ENCODE results near the gene THSD7B. TPM values are rescaled to one million over a fixed set of nuclear protein-coding genes. Genes with fewer than 3 reads are reported as not detected.
"Not testable (repeated sequence)": the region's sequence is repeated elsewhere in the genome, so short reads cannot be mapped to it uniquely, and the experiment has no call there.

Gene THSD7B, protein sequence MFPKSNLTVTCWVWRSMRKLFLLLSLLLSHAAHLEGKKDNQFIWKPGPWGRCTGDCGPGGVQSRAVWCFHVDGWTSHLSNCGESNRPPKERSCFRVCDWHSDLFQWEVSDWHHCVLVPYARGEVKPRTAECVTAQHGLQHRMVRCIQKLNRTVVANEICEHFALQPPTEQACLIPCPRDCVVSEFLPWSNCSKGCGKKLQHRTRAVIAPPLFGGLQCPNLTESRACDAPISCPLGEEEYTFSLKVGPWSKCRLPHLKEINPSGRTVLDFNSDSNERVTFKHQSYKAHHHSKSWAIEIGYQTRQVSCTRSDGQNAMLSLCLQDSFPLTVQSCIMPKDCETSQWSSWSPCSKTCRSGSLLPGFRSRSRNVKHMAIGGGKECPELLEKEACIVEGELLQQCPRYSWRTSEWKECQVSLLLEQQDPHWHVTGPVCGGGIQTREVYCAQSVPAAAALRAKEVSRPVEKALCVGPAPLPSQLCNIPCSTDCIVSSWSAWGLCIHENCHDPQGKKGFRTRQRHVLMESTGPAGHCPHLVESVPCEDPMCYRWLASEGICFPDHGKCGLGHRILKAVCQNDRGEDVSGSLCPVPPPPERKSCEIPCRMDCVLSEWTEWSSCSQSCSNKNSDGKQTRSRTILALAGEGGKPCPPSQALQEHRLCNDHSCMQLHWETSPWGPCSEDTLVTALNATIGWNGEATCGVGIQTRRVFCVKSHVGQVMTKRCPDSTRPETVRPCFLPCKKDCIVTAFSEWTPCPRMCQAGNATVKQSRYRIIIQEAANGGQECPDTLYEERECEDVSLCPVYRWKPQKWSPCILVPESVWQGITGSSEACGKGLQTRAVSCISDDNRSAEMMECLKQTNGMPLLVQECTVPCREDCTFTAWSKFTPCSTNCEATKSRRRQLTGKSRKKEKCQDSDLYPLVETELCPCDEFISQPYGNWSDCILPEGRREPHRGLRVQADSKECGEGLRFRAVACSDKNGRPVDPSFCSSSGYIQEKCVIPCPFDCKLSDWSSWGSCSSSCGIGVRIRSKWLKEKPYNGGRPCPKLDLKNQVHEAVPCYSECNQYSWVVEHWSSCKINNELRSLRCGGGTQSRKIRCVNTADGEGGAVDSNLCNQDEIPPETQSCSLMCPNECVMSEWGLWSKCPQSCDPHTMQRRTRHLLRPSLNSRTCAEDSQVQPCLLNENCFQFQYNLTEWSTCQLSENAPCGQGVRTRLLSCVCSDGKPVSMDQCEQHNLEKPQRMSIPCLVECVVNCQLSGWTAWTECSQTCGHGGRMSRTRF (N-terminal part only)
- not detected for total RNA-seq

DNA sequence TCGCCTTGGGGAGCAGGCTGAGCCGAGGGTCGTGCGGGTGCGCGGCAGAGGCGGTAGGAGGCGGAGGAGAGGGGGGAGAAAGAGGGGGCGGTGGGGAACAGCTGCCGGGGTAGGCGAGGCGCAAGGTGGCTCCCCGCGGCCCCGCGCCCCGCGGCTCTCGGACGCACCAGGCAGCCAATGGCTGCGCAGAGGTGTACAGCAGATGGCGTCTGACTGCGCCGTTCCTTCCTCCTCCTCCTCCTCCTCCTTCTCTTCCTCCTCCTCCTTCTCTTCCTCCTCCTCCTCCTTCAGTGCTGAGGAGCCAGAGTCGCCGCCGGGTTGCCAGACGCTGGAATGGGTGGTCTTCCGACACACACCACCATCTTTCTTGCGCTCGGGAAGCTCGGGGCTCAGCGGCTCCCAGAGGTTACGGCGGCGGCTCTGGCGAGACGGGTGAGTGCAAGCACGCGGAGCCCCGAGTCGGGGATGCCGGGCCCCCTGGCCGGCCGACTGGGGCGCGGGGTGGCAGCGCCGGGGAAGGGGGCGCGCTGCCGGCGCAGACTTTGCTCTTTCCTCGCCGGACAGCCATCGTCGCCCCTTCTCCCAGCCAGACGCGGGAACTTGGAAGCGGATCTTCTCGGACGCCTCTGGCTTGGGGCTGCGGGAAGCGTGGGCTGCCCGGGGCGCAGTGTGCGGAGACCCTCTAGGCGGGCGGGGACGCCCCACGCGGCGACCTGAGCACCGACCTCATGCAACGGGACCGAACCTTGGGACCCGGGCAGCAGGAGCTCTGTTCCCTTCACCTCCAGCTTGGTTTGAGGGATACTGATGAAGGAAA lies at the start of gene THSD7B:
THSD7B (plus strand) TSS at position 290 of the 817 bp plus-strand sequence. CDS start 116,634 bp downstream, outside the sequence.
- Mint-ChIP-seq H3K36me3 (ENCODE audit: insufficient read depth) (no peaks in the 10 kb centered on the region), H3K9me3 (no peaks in the 10 kb centered on the region), H3K4me1 (ENCODE audit: low read depth) (no peaks in the 10 kb centered on the region), H3K27me3 (ENCODE audit: low read depth) (peaks cover 53% of the 10 kb centered on the region), H3K4me3 (peak within 1 kb of the TSS; percentile 35)
- DNase-seq (no peak), ATAC-seq (peak in 1 of 2 donors; percentile 28)

DNA sequence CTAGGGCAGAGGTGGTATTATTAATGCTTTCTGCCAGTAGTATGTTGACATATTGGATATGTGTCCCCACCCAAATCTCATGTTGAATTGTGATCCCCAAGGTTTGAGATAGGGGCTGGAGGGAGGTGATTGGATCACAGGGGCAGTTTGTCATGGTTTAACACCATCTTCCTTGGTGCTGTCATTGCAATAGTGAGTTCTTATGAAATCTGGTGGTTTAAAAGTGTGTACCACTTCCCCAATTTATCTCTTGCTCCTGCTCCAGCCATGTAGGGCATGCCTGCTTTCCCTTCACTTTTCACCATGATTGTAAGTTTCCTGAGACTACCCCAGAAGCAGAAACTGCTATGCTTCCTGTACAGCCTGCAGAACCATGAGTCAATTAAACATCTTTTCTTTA lies 47.1 kb upstream of the THSD7B start:
- ATAC-seq, result no peak
- H3K4me1 Mint-ChIP-seq (ENCODE audit: low read depth), result no peaks in the 10 kb centered on the region
- DNase-seq, result no peak
- no peaks in the 10 kb centered on the region for H3K27me3 Mint-ChIP-seq (ENCODE audit: low read depth)
- H3K9me3 Mint-ChIP-seq, result no peaks in the 10 kb centered on the region
- peaks cover under 1% of the 10 kb centered on the region for H3K36me3 Mint-ChIP-seq (ENCODE audit: insufficient read depth)
- no peak overlapping the region for H3K4me3 Mint-ChIP-seq

DNA sequence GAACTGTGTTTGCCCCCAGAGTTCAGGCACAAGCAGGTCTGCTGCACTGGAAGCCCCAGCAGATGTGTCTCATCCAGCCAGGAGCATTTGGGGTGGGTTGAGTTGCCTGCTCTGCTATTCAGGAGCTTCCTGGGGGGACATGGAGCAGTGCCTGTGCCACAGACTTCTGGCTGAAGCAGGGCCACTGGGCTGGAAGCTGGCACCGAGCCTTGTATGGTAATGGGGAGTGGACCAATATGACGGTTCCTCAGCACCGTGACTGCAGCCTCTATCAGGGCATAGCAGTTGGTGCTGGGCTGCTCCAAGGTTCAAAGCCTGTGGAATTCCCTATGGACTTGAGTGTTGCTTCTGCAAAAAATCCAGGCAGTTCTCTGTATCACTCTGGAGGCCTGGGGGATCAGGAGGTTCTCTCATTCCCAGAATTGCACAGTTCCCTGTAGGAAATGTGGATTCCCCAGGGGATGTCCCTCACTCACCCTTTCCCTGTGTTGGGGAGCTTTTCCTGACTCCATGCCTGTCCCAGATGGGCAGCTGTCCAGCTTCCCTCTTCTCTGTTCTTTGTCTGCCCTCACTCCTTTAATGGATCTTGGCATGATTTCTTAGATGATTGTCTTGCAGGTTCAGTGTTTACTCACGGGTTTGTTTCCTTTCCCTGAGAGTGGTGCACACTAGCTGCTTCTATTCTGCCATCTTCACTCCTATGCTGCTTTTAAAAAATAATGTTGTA lies 37.2 kb upstream of the THSD7B start:
- H3K27me3 Mint-ChIP-seq (ENCODE audit: low read depth), result peaks cover 9% of the 10 kb centered on the region

DNA sequence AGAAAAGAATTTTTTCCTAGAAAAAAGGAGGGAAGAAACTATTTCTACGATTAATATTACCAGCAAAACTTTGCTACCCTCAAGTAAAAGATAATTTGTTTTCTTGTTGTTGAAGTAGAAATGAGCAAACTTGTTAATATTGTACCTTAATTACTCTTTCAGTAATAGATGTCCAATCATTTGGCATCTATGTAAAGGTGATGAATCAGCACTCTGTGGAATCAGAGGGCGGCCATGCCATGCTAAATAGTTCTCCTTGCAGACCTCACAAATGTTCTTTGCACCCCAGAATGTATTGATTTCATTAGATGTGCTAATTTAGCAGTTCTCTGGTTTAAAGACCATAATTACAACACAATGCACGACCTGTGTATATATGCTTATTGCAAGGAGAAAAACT lies 29.1 kb upstream of the THSD7B start:
- ATAC-seq (no peak), DNase-seq (no peak)
- Mint-ChIP-seq H3K27me3 (ENCODE audit: low read depth) (peaks cover 13% of the 10 kb centered on the region), H3K9me3 (no peaks in the 10 kb centered on the region), H3K4me3 (no peak overlapping the region), H3K36me3 (ENCODE audit: insufficient read depth) (no peaks in the 10 kb centered on the region), H3K4me1 (ENCODE audit: low read depth) (no peaks in the 10 kb centered on the region)

More for the DNA sequence above, 37.2 kb upstream of the THSD7B start:
- no peak for ATAC-seq
- H3K4me1 Mint-ChIP-seq (ENCODE audit: low read depth), result no peaks in the 10 kb centered on the region
- no peak overlapping the region for H3K4me3 Mint-ChIP-seq
- no peaks in the 10 kb centered on the region for H3K36me3 Mint-ChIP-seq (ENCODE audit: insufficient read depth)
- no peak for DNase-seq
- H3K9me3 Mint-ChIP-seq, result no peaks in the 10 kb centered on the region

DNA sequence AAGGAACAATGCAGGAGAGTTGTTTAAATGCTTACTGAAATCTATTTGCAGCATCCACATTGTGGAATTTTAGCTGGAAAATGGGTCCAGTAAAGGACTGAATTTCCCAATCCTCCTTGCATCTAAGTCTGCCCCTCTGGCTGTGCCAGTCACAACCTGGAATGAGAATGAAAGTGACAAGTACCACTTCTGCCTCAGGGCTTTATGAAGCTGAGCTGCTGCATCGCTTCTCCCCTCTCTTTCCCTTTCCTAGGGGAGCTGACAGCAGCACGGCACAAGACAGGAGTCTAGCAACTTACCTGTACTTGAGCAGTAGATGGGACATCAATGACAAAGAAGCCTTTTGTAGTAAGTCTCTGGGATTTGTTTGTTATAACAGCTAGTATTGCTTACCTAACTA lies 27.3 kb upstream of the THSD7B start:
- peaks cover 10% of the 10 kb centered on the region for H3K27me3 Mint-ChIP-seq (ENCODE audit: low read depth)
- ATAC-seq (no peak), DNase-seq (no peak)
- no peaks in the 10 kb centered on the region for H3K36me3 Mint-ChIP-seq (ENCODE audit: insufficient read depth)
- no peak overlapping the region for H3K4me3 Mint-ChIP-seq
- no peaks in the 10 kb centered on the region for H3K4me1 Mint-ChIP-seq (ENCODE audit: low read depth)
- no peaks in the 10 kb centered on the region for H3K9me3 Mint-ChIP-seq

DNA sequence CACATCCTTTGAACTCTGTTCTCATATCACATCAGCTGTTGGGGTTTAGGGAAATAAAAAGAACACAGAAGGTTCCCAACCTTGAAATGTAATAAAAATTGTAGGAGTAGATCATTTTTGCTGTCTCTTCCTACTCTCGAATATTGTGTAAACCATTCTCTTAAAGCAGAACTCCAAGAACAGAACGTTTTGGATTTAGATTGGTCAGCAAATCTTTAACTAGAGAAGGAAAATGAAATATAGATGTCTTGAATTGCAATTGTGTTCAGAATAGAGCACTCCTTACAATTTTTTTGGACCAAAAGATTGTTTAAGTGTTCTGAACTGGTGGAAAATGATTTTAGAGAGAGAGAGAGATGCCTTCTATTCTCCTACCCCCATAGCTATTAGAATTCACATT lies 23.9 kb upstream of the THSD7B start:
- no peaks in the 10 kb centered on the region for H3K4me1 Mint-ChIP-seq (ENCODE audit: low read depth)
- no peaks in the 10 kb centered on the region for H3K9me3 Mint-ChIP-seq
- no peak overlapping the region for H3K4me3 Mint-ChIP-seq
- ATAC-seq, result no peak
- H3K27me3 Mint-ChIP-seq (ENCODE audit: low read depth), result peaks cover 13% of the 10 kb centered on the region
- DNase-seq, result no peak
- no peaks in the 10 kb centered on the region for H3K36me3 Mint-ChIP-seq (ENCODE audit: insufficient read depth)

DNA sequence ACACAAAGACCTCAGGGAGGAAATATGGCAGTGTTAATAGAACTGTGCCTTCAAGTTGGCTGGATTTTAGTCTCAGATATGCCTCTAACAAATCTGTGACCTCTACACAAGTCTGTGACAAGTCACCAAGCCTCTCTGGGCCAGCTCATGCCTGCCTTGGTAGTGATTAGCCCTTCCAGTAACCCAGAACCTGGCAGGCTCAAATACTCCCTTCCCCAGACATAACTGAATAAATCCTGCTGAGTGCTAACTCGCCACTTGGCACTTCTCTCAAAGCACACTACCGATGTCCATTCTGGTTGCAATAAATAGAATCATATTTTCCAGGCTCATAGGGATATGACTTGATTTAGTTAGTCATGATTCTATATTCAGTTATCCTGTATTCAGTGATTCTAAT lies 15.3 kb upstream of the THSD7B start:
- H3K36me3 Mint-ChIP-seq (ENCODE audit: insufficient read depth), result no peaks in the 10 kb centered on the region
- no peak overlapping the region for H3K4me3 Mint-ChIP-seq
- H3K27me3 Mint-ChIP-seq (ENCODE audit: low read depth), result peaks cover 3% of the 10 kb centered on the region
- ATAC-seq (no peak), DNase-seq (no peak)
- no peaks in the 10 kb centered on the region for H3K4me1 Mint-ChIP-seq (ENCODE audit: low read depth)
- no peaks in the 10 kb centered on the region for H3K9me3 Mint-ChIP-seq

DNA sequence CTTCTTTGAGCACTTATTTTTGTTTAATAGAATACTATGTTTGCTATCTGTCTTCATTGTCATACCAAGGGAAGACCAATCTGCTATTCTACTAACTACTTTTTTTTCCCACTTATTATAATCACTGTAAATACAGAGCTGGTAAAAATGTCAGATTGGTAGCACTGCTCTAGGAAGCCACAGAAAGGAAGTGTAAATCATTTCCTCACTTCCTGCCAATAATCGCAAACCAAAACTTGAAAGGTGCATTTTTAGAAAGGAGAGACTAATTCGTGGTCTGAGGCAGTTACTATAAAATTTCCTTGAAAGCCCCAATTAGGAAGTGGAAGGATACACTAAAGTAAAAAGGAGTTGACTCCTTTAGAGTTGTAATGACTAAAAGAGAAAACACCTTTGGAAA lies 13.9 kb upstream of the THSD7B start:
- Mint-ChIP-seq H3K4me1 (ENCODE audit: low read depth) (no peaks in the 10 kb centered on the region), H3K9me3 (peaks cover 6% of the 10 kb centered on the region), H3K36me3 (ENCODE audit: insufficient read depth) (no peaks in the 10 kb centered on the region), H3K4me3 (no peak overlapping the region), H3K27me3 (ENCODE audit: low read depth) (peaks cover 6% of the 10 kb centered on the region)
- ATAC-seq (no peak), DNase-seq (no peak)

DNA sequence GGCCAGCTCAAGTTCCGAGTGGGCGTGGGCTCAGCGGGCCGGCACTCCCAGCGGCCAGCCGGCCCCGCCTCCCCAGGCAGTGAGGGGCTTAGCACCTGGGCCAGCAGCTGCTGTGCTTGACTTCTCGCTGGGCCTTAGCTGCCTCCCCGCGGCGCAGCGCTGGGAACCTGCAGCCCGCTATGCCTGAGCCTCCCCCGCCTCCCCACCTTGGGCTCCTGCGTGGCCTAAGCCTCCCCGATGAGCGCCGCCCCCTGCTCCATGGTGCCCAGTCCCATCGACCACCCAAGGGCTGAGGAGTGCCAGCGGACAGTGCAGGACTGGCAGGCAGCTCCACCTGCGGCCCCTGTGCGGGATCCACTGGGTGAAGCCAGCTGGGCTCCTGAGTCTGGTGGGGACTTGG lies 6.8 kb upstream of the THSD7B start:
- not testable (repeated sequence) for DNase-seq; H3K4me1 Mint-ChIP-seq (ENCODE audit: low read depth); H3K36me3 Mint-ChIP-seq (ENCODE audit: insufficient read depth); H3K4me3 Mint-ChIP-seq; ATAC-seq
- peaks cover 15% of the 10 kb centered on the region for H3K27me3 Mint-ChIP-seq (ENCODE audit: low read depth)
- H3K9me3 Mint-ChIP-seq, result peaks cover 14% of the 10 kb centered on the region

DNA sequence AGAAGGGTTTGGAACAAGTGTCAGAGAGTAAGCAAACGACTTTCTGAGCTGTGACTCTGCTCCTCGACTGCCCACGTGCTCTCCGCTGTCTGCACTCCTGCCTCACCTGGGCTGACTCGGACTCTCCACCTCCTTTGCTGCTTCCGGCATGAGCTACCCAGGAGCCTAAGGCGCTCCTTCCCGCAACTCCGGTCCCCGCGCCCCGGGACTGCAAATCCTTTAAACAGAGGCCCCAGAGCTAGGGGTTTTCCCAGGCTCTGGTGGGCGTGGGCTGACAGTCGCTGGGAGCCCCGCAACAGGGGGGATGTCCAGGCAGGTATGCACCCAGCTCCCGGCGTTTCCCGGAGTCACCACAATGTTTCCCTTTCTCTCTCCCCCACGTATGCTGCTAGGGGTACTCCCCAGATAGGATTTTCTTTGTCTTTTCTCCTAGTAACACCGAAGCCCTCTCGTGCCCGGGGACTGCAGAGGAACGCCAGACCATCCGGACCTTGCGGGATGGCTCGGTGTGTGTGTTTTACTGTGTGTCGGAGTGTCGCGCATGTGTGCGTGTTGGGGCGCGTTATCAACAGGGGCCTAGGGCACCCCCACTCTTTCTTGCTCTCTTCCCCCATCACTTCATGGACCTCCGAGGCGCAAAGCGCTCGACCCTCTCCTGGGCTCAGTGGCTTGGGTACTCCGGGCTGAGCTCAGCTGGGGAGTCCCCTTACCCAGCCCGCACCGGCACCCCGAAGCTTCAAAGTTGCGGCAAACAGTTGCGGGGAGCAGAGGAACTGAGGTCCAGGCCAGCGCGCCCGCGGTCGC lies 691 bp upstream of the THSD7B start:
- no peaks in the 10 kb centered on the region for H3K4me1 Mint-ChIP-seq (ENCODE audit: low read depth)
- DNase-seq (no peak), ATAC-seq (peak in 1 of 2 donors; percentile 35)
- H3K4me3 Mint-ChIP-seq, result peak overlapping the region; percentile 35
- peaks cover 2% of the 10 kb centered on the region for H3K9me3 Mint-ChIP-seq
- H3K27me3 Mint-ChIP-seq (ENCODE audit: low read depth), result peaks cover 53% of the 10 kb centered on the region
- H3K36me3 Mint-ChIP-seq (ENCODE audit: insufficient read depth), result no peaks in the 10 kb centered on the region

DNA sequence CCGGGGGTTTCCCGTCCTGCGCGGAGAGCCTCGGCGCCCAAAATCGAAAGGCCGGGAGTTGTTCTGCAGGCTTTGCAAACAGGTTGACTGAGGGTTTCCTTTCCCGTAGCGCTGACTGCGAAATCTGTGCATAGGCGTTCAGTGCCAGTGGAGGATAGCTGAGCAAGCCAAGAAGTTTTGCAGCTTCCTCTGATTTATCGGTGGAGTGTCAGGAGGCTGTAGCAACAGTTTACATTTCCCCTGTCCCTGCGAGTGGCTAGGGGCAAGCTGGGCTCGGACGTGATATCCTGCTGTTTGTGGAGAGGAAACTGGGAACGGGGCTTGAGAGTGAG lies 694 bp downstream of the THSD7B start:
- no peaks in the 10 kb centered on the region for H3K36me3 Mint-ChIP-seq (ENCODE audit: insufficient read depth)
- ATAC-seq, result no peak
- H3K4me3 Mint-ChIP-seq, result no peak overlapping the region
- H3K9me3 Mint-ChIP-seq, result no peaks in the 10 kb centered on the region
- H3K27me3 Mint-ChIP-seq (ENCODE audit: low read depth), result peaks cover 56% of the 10 kb centered on the region
- no peak for DNase-seq
- H3K4me1 Mint-ChIP-seq (ENCODE audit: low read depth), result no peaks in the 10 kb centered on the region

DNA sequence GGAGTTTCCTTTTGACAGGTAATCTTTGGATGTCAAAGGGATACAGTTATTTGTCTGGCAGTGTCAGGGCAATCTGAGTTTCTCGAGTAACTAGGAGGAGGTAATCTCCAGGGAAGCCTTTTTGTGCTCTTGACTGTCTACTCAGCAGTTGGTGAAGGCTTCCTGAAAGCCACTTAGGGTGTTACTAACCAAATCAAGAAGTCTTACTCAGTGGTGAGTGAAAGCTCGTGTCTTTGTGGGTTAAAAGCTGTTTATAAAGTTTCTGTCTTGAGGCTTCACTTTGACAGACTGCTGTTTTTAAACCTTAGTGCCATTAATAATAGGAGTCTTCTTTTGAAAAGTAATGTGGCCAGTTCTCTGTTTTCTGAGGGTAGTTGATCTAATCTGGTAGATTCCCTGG lies 1.7 kb downstream of the THSD7B start:
- Mint-ChIP-seq H3K36me3 (ENCODE audit: insufficient read depth) (no peaks in the 10 kb centered on the region), H3K9me3 (no peaks in the 10 kb centered on the region), H3K4me3 (no peak overlapping the region), H3K4me1 (ENCODE audit: low read depth) (no peaks in the 10 kb centered on the region), H3K27me3 (ENCODE audit: low read depth) (peaks cover 57% of the 10 kb centered on the region)
- ATAC-seq (no peak), DNase-seq (no peak)

All from activated T-cell treated with anti-CD3 and anti-CD28 coated beads, Interleukin-2, amount 50 U/mL, for 4 hours (primary cell).